ENCODE results near the gene MECP2.

MECP2 gene

DNA sequence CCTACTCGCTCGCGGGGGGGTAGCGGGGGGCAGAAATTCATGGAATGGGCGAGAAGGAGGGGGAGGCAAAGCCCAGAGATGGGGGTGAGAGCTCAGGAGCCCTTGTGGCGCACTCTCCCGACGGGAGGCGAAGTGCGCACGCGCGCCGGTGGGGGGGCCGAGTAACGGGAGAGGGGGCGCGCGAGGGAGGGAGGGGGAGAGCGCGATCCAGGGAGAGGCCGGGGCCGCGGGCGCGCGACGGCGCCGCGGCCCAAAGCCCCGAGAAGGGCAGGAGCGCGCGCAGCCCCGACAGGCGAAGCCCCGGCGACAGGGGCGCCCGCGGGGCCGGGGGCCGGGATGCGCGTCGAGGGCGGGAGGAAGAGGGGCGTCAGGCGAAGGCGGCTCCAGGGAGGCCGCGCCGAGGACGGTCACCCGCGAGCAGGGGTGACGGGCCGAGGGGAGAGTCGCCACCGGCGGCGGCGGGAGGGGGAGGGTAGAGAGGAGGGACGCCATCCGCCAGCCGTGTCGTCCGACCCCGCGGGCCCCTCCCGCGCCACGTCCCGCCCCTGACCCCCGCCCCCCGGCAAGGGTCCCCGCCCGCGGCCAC lies 421 bp downstream of the MECP2 start:
- peak; percentile 37 for DNase-seq (ENCODE audit: low read depth in 1 of 2, low spot score in 1 of 2)
- Histone ChIP-seq H3K27ac (replicated peaks) (peak overlapping the region; percentile 52), H3K4me3 (replicated peaks; ENCODE audit: insufficient read depth, low read length) (peak overlapping the region; percentile 68), H3K27me3 (ENCODE audit: insufficient read depth, poor library complexity, severe bottlenecking) (no peaks in the 10 kb centered on the region)
- no peak for TF ChIP-seq REST (IDR thresholded peaks at IDR 0.05; ENCODE audit: insufficient replicate concordance, low read depth)
- TF ChIP-seq GABPA (IDR thresholded peaks at IDR 0.05; ENCODE audit: low read depth), result no peak
- TF ChIP-seq SPI1 (IDR thresholded peaks at IDR 0.05; ENCODE audit: borderline replicate concordance, low read depth), result no peak
- no peak for TF ChIP-seq POLR2AphosphoS5 (IDR thresholded peaks at IDR 0.05; ENCODE audit: low read depth)
- no peak for TF ChIP-seq CTCF (IDR thresholded peaks at IDR 0.05; ENCODE audit: insufficient read depth, low read length)

DNA sequence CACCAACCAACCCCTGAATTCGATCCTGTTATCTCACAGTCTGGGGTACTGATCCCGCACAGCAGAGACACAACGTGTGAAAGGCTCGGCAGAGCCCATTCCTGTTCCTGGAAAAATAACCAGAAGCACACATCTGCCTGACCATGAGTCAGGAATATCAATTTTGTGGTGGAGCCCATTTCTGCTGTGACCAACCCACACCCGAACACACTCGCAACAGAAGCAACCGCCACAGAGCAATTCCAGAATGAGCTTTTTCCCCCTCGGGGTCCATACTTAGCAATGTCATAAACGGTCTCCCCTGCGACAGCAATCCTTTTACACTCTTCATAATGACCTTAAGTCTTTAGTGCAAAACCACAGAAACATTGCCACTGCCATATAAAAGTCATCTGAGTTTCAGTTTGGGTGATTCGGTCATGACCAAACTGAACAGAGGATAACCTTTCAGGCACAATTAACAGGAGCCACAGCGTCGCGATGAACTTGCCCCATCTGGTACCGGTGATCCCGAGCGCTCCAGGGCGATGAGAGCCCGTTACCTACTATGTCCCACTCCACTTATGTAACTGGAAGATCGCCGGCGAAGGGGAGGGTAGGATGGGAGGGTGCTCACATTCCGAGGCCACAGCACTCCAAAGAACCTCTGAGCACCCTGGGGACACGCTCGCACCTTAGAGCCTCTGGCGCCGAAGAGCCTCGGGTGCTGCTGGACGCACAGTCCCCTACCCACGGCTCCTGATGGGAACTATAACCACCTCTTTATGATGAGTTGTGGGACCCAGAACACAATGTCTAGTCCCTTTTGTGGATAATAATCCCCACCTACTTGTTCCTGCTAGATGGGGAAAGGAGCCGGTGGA lies 1.1 kb downstream of the MECP2 start:
- peak overlapping the region; percentile 68 for H3K4me3 ChIP-seq (replicated peaks; ENCODE audit: insufficient read depth, low read length)
- H3K27ac ChIP-seq (replicated peaks), result peak overlapping the region; percentile 46
- H3K27me3 ChIP-seq (ENCODE audit: insufficient read depth, poor library complexity, severe bottlenecking), result no peaks in the 10 kb centered on the region
- TF ChIP-seq GABPA (IDR thresholded peaks at IDR 0.05; ENCODE audit: low read depth) (no peak), SPI1 (IDR thresholded peaks at IDR 0.05; ENCODE audit: borderline replicate concordance, low read depth) (no peak), REST (IDR thresholded peaks at IDR 0.05; ENCODE audit: insufficient replicate concordance, low read depth) (no peak), CTCF (IDR thresholded peaks at IDR 0.05; ENCODE audit: insufficient read depth, low read length) (no peak), POLR2AphosphoS5 (IDR thresholded peaks at IDR 0.05; ENCODE audit: low read depth) (no peak)
- no peak for DNase-seq (ENCODE audit: low read depth in 1 of 2, low spot score in 1 of 2)

DNA sequence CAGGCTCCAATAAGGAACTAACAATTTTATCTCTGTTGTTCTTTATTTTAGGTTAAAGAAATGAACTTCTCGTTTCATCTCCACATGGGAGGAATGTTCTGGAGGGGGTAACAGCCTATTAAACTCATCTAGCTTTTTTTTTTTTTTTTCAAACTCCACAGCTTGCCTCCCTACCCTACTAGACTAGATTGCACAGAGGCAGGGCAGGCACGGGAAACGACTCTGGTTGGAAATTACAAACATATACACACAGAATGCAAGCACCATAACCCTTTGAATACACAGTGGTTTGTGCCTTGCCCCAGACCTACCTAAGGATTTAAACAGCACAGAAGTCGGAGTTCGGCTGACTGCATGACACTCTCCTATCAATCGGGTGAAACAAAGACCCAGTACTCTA lies 2.7 kb downstream of the MECP2 start:
- Histone ChIP-seq H3K27ac (replicated peaks) (no peak overlapping the region), H3K4me3 (replicated peaks; ENCODE audit: insufficient read depth, low read length) (no peak overlapping the region), H3K27me3 (ENCODE audit: insufficient read depth, poor library complexity, severe bottlenecking) (no peaks in the 10 kb centered on the region)
- no peak for TF ChIP-seq SPI1 (IDR thresholded peaks at IDR 0.05; ENCODE audit: borderline replicate concordance, low read depth)
- no peak for TF ChIP-seq GABPA (IDR thresholded peaks at IDR 0.05; ENCODE audit: low read depth)
- TF ChIP-seq CTCF (IDR thresholded peaks at IDR 0.05; ENCODE audit: insufficient read depth, low read length), result no peak
- no peak for TF ChIP-seq REST (IDR thresholded peaks at IDR 0.05; ENCODE audit: insufficient replicate concordance, low read depth)
- no peak for TF ChIP-seq POLR2AphosphoS5 (IDR thresholded peaks at IDR 0.05; ENCODE audit: low read depth)
- DNase-seq (ENCODE audit: low read depth in 1 of 2, low spot score in 1 of 2), result no peak
